ENCODE results near the gene GIT1.

DNA sequence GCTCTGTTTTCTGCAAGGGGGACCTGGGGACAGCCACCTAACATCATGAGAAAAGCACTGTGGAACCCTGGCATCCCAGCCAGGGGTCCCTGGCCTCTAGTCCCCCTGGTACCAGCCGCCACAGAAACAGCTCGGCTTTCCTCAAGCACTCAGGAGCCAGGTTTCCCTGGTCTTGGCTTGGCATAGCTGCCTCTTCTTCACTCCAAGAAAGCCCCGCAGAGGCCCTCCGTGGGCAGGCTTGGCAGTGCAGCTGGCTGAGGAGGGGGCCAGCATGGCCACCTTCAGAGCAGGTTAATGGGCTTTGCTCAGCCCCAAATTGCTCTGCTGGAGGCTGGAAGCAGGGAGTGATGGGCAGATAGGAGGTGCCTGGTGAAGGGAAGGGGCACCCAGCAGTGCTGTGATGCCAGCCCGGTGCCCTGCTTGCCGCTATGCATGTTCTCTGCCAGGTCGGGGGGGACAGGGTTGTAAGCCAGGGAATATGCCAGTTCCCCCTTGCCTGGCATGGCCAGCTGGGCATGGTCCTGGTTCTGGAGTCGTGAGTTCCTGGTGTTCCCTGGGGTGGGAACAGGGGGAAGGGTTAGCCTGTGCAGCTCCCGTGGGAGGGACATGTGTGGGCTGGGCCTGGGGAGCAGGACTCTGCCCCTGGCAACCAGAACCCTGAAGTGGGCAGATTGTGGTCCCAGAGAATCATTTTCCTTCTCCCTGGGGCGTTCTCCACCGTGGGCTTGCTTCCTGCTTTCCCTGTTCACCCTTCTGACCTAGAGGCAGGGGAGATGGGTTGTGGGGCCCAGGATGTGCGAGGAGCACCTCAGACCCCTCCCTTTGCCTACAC, 6.7 kb upstream of the GIT1 start:
- TF ChIP-seq, protein P1, sequence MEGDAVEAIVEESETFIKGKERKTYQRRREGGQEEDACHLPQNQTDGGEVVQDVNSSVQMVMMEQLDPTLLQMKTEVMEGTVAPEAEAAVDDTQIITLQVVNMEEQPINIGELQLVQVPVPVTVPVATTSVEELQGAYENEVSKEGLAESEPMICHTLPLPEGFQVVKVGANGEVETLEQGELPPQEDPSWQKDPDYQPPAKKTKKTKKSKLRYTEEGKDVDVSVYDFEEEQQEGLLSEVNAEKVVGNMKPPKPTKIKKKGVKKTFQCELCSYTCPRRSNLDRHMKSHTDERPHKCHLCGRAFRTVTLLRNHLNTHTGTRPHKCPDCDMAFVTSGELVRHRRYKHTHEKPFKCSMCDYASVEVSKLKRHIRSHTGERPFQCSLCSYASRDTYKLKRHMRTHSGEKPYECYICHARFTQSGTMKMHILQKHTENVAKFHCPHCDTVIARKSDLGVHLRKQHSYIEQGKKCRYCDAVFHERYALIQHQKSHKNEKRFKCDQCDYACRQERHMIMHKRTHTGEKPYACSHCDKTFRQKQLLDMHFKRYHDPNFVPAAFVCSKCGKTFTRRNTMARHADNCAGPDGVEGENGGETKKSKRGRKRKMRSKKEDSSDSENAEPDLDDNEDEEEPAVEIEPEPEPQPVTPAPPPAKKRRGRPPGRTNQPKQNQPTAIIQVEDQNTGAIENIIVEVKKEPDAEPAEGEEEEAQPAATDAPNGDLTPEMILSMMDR (IDR thresholded peaks at IDR 0.05) = no peak
- TF ChIP-seq POLR2A (IDR thresholded peaks at IDR 0.05) = no peak

All from adrenal gland (tissue), 5 donors.